ENCODE data around the gene KHDC3L. TPM values are rescaled to one million over a fixed set of nuclear protein-coding genes. Genes with fewer than 3 reads are reported as not detected.

Gene KHDC3L
- total RNA-seq (2022) = not detected in 2 replicates
- not detected for Bru-seq, nascent RNA
- not detected for BruChase-seq, experiment 1, labeled RNA remaining after a 6-hour chase
- BruChase-seq, experiment 2, labeled RNA remaining after a 2-hour chase = not detected
- long read RNA-seq = 0 reads

- CTCF ChIA-PET = no interaction called here
- Mint-ChIP-seq H3K27ac (ENCODE audit: low read depth, unreplicated experiment) (no peak within 1 kb of the TSS), H3K4me1 (ENCODE audit: insufficient read depth, unreplicated experiment) (no peaks in the 10 kb centered on the region), H3K4me3 (ENCODE audit: unreplicated experiment) (no peak within 1 kb of the TSS), H3K27me3 (ENCODE audit: insufficient read depth, unreplicated experiment) (no peaks in the 10 kb centered on the region), H3K9me3 (ENCODE audit: unreplicated experiment) (no peaks in the 10 kb centered on the region), H3K36me3 (ENCODE audit: insufficient read depth, unreplicated experiment) (no peaks in the 10 kb centered on the region)
- POLR2A ChIA-PET = no interaction called here
- intact Hi-C loops (cut with micrococcal nuclease) = no loop called here
- DNase-seq (ENCODE audit: unreplicated experiment) = no peak
- TF ChIP-seq CTCF (IDR thresholded peaks at IDR 0.05; ENCODE audit: unreplicated experiment) = no peak
- no TSS peak for BruUV-seq (replicated peaks)
Observed at GRCh38 chr6:73362358-73362757, at the start of gene KHDC3L. TSS of gene KHDC3L (plus strand) at chr6:73362658. CDS start at chr6:73362730, 72 bp downstream.

GRCh38 chr6:73314577-73315492 is 47.6 kb upstream of the KHDC3L start:
- no peak overlapping the region for H3K27ac Mint-ChIP-seq (ENCODE audit: low read depth, unreplicated experiment)
- POLR2A ChIA-PET = no interaction called here
- H3K9me3 Mint-ChIP-seq (ENCODE audit: unreplicated experiment) = no peaks in the 10 kb centered on the region
- TF ChIP-seq CTCF (IDR thresholded peaks at IDR 0.05; ENCODE audit: unreplicated experiment) = no peak
- CTCF ChIA-PET = interaction anchor here (0.5 to 2.3 kb wide), 5 partner anchors 9 to 29 kb away, joined by 3 to 11 read pairs (median 3); no protein-coding TSS in a partner anchor
- H3K36me3 Mint-ChIP-seq (ENCODE audit: insufficient read depth, unreplicated experiment) = peaks cover 5% of the 10 kb centered on the region
- H3K4me1 Mint-ChIP-seq (ENCODE audit: insufficient read depth, unreplicated experiment) = no peaks in the 10 kb centered on the region
- intact Hi-C loops (cut with micrococcal nuclease) = no loop called here
- no TSS peak for BruUV-seq (replicated peaks)
- H3K4me3 Mint-ChIP-seq (ENCODE audit: unreplicated experiment) = no peak overlapping the region
- no peak for DNase-seq (ENCODE audit: unreplicated experiment)
- H3K27me3 Mint-ChIP-seq (ENCODE audit: insufficient read depth, unreplicated experiment) = no peaks in the 10 kb centered on the region

- ChIA-PET CTCF (interaction anchor here (1.0 to 1.3 kb wide), 3 partner anchors 14 to 912 kb away, joined by 3 to 7 read pairs (median 5); no protein-coding TSS in a partner anchor), POLR2A (no interaction called here)
- Mint-ChIP-seq H3K4me1 (ENCODE audit: insufficient read depth, unreplicated experiment) (peaks cover 5% of the 10 kb centered on the region), H3K4me3 (ENCODE audit: unreplicated experiment) (no peak overlapping the region), H3K27me3 (ENCODE audit: insufficient read depth, unreplicated experiment) (no peaks in the 10 kb centered on the region), H3K36me3 (ENCODE audit: insufficient read depth, unreplicated experiment) (no peaks in the 10 kb centered on the region), H3K9me3 (ENCODE audit: unreplicated experiment) (no peaks in the 10 kb centered on the region), H3K27ac (ENCODE audit: low read depth, unreplicated experiment) (no peak overlapping the region)
- no peak for DNase-seq (ENCODE audit: unreplicated experiment)
- BruUV-seq (replicated peaks) = no TSS peak
- TF ChIP-seq CTCF (IDR thresholded peaks at IDR 0.05; ENCODE audit: unreplicated experiment) = no peak
- intact Hi-C loops (cut with micrococcal nuclease) = loop anchor here (10.0 kb wide), 1 partner anchor 699 kb away; the partner anchor contains the start of gene KCNQ5
Observed at GRCh38 chr6:73323323-73323722, 39.1 kb upstream of the KHDC3L start.

GRCh38 chr6:73325656-73326055 is 36.8 kb upstream of the KHDC3L start:
- H3K4me3 Mint-ChIP-seq (ENCODE audit: unreplicated experiment) = no peak overlapping the region
- H3K27ac Mint-ChIP-seq (ENCODE audit: low read depth, unreplicated experiment) = no peak overlapping the region
- ChIA-PET CTCF (interaction anchor here (0.6 to 6.5 kb wide), 20 partner anchors 9 to 1941 kb away, joined by 3 to 97 read pairs (median 5); no protein-coding TSS in a partner anchor), POLR2A (no interaction called here)
- no peak for TF ChIP-seq CTCF (IDR thresholded peaks at IDR 0.05; ENCODE audit: unreplicated experiment)
- peaks cover 5% of the 10 kb centered on the region for H3K4me1 Mint-ChIP-seq (ENCODE audit: insufficient read depth, unreplicated experiment)
- no TSS peak for BruUV-seq (replicated peaks)
- H3K36me3 Mint-ChIP-seq (ENCODE audit: insufficient read depth, unreplicated experiment) = no peaks in the 10 kb centered on the region
- H3K27me3 Mint-ChIP-seq (ENCODE audit: insufficient read depth, unreplicated experiment) = no peaks in the 10 kb centered on the region
- no peak for DNase-seq (ENCODE audit: unreplicated experiment)
- intact Hi-C loops (cut with micrococcal nuclease) = loop anchor here (1.0 to 10.0 kb wide), 4 partner anchors 40 to 913 kb away; partner anchors contain the start of gene KCNQ5
- H3K9me3 Mint-ChIP-seq (ENCODE audit: unreplicated experiment) = no peaks in the 10 kb centered on the region

Data from MCF 10A (cell line).